Activated B cell treated with CpG ODN at 0.5 μM for 24 hours (primary cell): ENCODE measurements around the gene DDX25. TPM values are rescaled to one million over a fixed set of nuclear protein-coding genes. Genes with fewer than 3 reads are reported as not detected.
A peak's percentile ranks its signal among the peaks of the same experiment; 100 is the strongest.
"Not testable (repeated sequence)": the region's sequence is repeated elsewhere in the genome, so short reads cannot be mapped to it uniquely, and the experiment has no call there.

Experiments used
- ATAC-seq: fragments of 200-7000 bp; cut with Tn5 transposase; one replicate; pipeline ENCODE4 v1.10.0; 2021; ENCODE audit warnings: low read depth, mild to moderate bottlenecking, moderate library complexity
- CTCF ChIA-PET: fragments of 350-600 bp; sonication (Branson Sonifier 250); formaldehyde crosslinking; loops from one replicate; lab custom pipeline; 2021; ENCODE audit warnings: antibody characterized with exemption; lab: Charles Lee
- POLR2A ChIA-PET: fragments of 350-600 bp; sonication (Branson Sonifier 250); formaldehyde crosslinking; loops from one replicate; lab custom pipeline; 2021; ENCODE audit warnings: antibody characterized with exemption; lab: Charles Lee
- DNase-seq: peaks from one replicate; pipeline ENCODE4 v3.0.0; 2022
- H3K27ac Mint-ChIP-seq: one replicate; pipeline ENCODE4 v1.8.0; 2020; ENCODE audit warnings: mixed read lengths
- H3K27me3 Mint-ChIP-seq: one replicate; pipeline ENCODE4 v1.8.0; 2021; ENCODE audit warnings: mixed read lengths
- H3K36me3 Mint-ChIP-seq: one replicate; pipeline ENCODE4 v1.8.0; 2021; ENCODE audit warnings: low read depth, mixed read lengths
- H3K4me1 Mint-ChIP-seq: one replicate; pipeline ENCODE4 v1.8.0; 2021; ENCODE audit warnings: mixed read lengths
- H3K4me3 Mint-ChIP-seq: one replicate; pipeline ENCODE4 v1.8.0; 2020; ENCODE audit warnings: mild to moderate bottlenecking, mixed read lengths
- H3K9me3 Mint-ChIP-seq: one replicate; pipeline ENCODE4 v1.8.0; 2020; ENCODE audit warnings: mixed read lengths
- intact Hi-C: fragments of 100-400 bp; cut with micrococcal nuclease; formaldehyde crosslinking; loops from one replicate; pipeline ENCODE4 v1.15.1; 2024
- total RNA-seq: library from RNA; stranded (reverse); gene quantifications from 2 replicates; pipeline ENCODE4 v1.2.3, GENCODE V29; 2022
- TF ChIP-seq, protein P1 (sequence below): fragments of 200-600 bp; IDR thresholded peaks from one replicate; pipeline ENCODE4 v1.8.0; 2022; ENCODE audit warnings: antibody characterized with exemption, mild to moderate bottlenecking

The DDX25 gene
- total RNA-seq: 0.24 TPM in 1 of 2 replicates, not detected in the other

DNA sequence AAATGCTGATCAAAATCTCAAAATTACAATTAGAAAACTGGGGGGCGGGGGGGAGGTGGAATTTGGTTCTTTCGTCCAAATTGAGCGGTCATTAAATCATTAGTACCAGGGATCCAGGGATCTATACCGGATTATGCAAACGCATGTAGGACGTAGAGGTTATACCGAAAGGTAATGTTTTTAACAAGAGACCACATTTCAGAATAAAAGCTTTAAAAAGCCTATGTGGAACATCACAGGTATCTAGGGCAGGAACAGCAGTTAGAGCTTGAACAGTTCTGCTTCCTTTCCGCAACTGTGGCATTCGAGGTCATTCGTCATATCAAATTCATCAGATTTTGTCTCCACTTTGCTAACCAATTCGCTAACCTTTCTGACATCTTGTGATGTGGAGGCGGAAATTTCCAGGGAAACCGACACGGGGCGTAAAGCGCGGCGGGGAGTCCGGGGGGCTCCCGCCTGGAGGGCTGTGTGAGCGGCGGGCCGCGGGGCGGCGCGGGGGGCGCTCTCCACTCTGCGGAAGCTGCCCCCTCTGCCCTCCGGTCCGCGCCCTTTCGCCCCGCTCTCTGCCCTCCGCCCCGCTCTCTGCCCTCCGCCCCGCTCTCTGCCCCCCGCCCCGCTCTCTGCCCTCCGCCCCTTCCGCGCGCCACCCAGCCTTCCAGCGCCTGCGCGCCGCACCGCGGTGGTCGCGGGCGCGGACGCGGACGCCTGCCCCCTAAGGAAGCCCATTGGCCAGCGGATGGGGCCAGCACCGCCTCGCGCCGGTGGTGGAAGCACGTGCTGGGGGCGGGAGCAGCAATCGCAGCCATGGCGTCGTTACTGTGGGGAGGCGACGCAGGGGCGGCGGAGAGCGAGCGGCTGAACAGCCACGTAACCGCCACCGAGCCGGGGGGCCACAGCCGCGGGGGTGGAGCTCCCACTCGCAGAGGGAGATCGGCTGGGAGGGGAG, at the start of gene DDX25:
TSS of gene DDX25 (plus strand) at position 798 of the 949 bp plus-strand sequence. CDS start at position 808, 10 bp downstream.
- Mint-ChIP-seq H3K27me3 (peaks cover 22% of the 10 kb centered on the region), H3K4me3 (peak within 1 kb of the TSS; percentile 94), H3K27ac (no peak within 1 kb of the TSS), H3K36me3 (peaks cover 28% of the 10 kb centered on the region), H3K9me3 (no peaks in the 10 kb centered on the region), H3K4me1 (peaks cover 31% of the 10 kb centered on the region)
- ATAC-seq (no peak), DNase-seq (no peak)
- ChIA-PET POLR2A (interaction anchor here (0.7 to 2.7 kb wide), 3 partner anchors 17 to 307 kb away, joined by 3 to 64 read pairs (median 6); partner anchors contain the start of genes CHEK1, HYLS1 and RPUSD4), CTCF (interaction anchor here (1.0 to 1.6 kb wide), 2 partner anchors 16 to 17 kb away, joined by 3 to 13 read pairs; partner anchors contain the start of gene HYLS1)
- TF ChIP-seq, protein P1, sequence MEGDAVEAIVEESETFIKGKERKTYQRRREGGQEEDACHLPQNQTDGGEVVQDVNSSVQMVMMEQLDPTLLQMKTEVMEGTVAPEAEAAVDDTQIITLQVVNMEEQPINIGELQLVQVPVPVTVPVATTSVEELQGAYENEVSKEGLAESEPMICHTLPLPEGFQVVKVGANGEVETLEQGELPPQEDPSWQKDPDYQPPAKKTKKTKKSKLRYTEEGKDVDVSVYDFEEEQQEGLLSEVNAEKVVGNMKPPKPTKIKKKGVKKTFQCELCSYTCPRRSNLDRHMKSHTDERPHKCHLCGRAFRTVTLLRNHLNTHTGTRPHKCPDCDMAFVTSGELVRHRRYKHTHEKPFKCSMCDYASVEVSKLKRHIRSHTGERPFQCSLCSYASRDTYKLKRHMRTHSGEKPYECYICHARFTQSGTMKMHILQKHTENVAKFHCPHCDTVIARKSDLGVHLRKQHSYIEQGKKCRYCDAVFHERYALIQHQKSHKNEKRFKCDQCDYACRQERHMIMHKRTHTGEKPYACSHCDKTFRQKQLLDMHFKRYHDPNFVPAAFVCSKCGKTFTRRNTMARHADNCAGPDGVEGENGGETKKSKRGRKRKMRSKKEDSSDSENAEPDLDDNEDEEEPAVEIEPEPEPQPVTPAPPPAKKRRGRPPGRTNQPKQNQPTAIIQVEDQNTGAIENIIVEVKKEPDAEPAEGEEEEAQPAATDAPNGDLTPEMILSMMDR: no peak
- intact Hi-C loops: loop anchor here (1.0 to 5.0 kb wide), 5 partner anchors 17 to 365 kb away; partner anchors contain the start of genes CDON, CHEK1, FAM118B and FOXRED1

DNA sequence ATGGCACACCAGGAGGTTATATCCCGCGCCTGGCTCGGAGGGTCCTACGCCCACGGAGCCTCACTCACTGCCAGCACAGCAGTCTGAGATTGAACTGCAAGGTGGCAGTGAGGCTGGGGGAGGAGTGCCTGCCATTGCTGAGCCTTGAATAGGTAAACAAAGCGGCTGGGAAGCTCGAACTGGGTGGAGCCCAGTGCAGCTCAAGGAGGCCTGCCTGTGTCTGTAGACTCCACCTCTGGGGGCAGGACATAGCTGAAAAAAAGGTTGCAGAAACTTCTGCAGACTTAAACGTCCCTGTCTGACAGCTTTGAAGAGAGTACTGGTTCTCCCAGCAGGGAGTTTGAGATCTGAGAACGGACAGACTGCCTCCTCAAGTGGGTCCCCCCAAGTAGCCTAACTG, 46.6 kb upstream of the DDX25 start:
- DNase-seq, H3K4me1 Mint-ChIP-seq, POLR2A ChIA-PET, intact Hi-C loops, H3K4me3 Mint-ChIP-seq, H3K27ac Mint-ChIP-seq, H3K36me3 Mint-ChIP-seq, ATAC-seq, H3K27me3 Mint-ChIP-seq, CTCF ChIA-PET: not testable (repeated sequence)
- H3K9me3 Mint-ChIP-seq: peaks cover 17% of the 10 kb centered on the region

DNA sequence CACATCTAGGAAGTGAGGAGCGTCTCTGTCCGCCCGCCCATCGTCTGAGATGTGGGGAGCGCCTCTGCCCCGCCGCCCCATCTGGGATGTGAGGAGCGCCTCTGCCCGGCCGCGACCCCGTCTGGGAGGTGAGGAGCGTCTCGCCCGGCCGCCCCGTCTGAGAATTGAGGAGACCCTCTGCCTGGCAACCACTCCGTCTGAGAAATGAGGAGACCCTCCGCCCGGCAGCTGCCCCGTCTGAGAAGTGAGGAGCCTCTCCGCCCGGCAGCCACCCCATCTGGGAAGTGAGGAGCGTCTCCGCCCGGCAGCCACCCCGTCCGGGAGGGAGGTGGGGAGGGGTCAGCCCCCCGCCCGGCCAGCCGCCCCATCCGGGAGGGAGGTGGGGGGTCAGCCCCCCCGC, 41.5 kb upstream of the DDX25 start:
- CTCF ChIA-PET, H3K4me1 Mint-ChIP-seq, ATAC-seq, H3K36me3 Mint-ChIP-seq, intact Hi-C loops, H3K4me3 Mint-ChIP-seq, DNase-seq, H3K27ac Mint-ChIP-seq, H3K27me3 Mint-ChIP-seq, POLR2A ChIA-PET: not testable (repeated sequence)
- peaks cover 11% of the 10 kb centered on the region for H3K9me3 Mint-ChIP-seq

DNA sequence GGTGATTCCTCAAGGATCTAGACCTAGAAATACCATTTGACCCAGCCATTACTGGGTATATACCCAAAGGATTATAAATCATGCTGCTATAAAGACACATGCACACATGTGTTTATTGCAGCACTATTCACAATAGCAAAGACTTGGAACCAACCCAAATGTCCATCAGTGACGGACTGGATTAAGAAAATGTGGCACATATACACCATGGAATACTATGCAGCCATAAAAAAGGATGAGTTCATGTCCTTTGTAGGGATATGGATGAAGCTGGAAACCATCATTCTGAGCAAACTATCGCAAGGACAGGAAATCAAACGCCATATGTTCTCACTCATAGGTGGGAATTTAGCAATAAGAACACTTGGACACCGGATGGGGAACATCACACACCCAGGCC, 39.0 kb upstream of the DDX25 start:
- CTCF ChIA-PET: not testable (repeated sequence)

DNA sequence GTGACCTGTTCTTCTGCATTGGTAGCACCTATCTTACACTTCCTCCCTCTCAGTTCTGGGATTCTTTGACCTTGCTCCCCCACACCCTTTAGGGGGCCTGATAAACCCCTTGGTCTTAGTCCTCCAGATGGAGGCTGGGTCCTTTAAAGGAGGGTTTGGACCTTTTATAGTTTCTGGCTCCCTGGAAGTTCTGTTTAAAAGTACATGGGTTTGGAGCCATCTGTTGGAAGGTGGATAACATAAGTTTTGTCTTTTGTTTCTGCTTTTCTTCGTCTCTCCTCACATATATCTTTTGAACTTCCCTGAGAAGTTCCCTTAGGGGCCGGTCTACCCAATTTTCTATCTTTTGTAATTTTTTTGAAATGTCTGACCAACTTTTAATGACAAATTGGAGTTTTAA, 34.8 kb upstream of the DDX25 start:
- no peak overlapping the region for H3K4me3 Mint-ChIP-seq
- intact Hi-C loops: no loop called here
- H3K27ac Mint-ChIP-seq: no peak overlapping the region
- peaks cover 4% of the 10 kb centered on the region for H3K36me3 Mint-ChIP-seq
- ChIA-PET POLR2A (no interaction called here), CTCF (no interaction called here)
- ATAC-seq (no peak), DNase-seq (no peak)
- peaks cover 10% of the 10 kb centered on the region for H3K4me1 Mint-ChIP-seq
- no peaks in the 10 kb centered on the region for H3K27me3 Mint-ChIP-seq
- peaks cover 13% of the 10 kb centered on the region for H3K9me3 Mint-ChIP-seq
- TF ChIP-seq, protein P1: no peak

More for the DNA sequence above, 39.0 kb upstream of the DDX25 start:
- H3K4me3 Mint-ChIP-seq, H3K9me3 Mint-ChIP-seq, POLR2A ChIA-PET, intact Hi-C loops, H3K4me1 Mint-ChIP-seq, H3K27me3 Mint-ChIP-seq, H3K36me3 Mint-ChIP-seq, ATAC-seq, H3K27ac Mint-ChIP-seq, DNase-seq: not testable (repeated sequence)

DNA sequence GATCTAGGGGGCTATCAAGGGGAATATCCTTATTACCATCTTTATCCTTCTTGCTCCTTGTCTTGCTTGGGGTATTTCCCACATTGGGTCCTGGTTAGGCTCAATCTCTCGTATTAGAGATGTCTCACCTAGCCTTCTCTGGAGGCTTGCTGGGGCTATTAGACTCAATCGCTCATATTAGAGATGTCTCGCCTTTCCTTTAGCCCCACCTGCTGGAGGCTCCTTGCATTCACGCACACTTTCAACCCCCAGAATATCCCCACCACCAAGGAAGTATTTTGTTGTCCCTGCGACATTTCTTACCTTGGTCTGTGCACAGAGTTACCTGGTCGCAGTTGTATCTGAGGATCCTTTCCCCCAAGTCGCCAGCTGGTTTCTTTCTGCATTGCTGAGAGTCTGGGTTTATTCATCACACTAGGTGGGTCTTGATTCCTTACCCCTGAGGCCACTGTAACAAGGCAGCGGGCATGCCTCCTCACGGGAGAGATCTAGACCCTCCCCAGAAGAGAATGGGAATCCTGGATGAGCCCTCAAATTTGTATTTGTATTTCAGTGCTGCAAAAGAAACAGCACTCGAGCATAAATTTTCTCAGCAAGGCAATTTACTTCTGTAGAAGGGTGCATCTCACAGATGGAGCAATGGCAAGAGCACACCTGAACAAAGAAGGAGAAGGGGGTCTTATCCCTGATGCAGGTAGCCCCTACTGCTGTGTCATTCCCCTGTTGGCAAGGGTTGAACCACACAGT, 32.7 kb upstream of the DDX25 start:
- TF ChIP-seq, protein P1: no peak
- ChIA-PET CTCF (no interaction called here), POLR2A (interaction anchor here (0.7 kb wide), 1 partner anchor 303 kb away, joined by 3 read pairs; no protein-coding TSS in a partner anchor)
- intact Hi-C loops: loop anchor here (5.0 kb wide), 1 partner anchor 709 kb away; the partner anchor contains the start of gene PKNOX2
- Mint-ChIP-seq H3K4me3 (no peak overlapping the region), H3K27ac (peak overlapping the region; percentile 19), H3K4me1 (peaks cover 10% of the 10 kb centered on the region), H3K36me3 (peaks cover 4% of the 10 kb centered on the region), H3K9me3 (peaks cover 13% of the 10 kb centered on the region), H3K27me3 (no peaks in the 10 kb centered on the region)
- ATAC-seq: no peak
- DNase-seq: no peak
